GM04503 (cell line): ENCODE measurements around the gene ATP9A.
"Not testable (repeated sequence)": the region's sequence is repeated elsewhere in the genome, so short reads cannot be mapped to it uniquely, and the experiment has no call there.

Experiments used
- DNase-seq: peaks from one replicate; pipeline ENCODE4 v3.0.0-alpha.2; 2012; ENCODE audit warnings: low read depth

Gene ATP9A

DNA sequence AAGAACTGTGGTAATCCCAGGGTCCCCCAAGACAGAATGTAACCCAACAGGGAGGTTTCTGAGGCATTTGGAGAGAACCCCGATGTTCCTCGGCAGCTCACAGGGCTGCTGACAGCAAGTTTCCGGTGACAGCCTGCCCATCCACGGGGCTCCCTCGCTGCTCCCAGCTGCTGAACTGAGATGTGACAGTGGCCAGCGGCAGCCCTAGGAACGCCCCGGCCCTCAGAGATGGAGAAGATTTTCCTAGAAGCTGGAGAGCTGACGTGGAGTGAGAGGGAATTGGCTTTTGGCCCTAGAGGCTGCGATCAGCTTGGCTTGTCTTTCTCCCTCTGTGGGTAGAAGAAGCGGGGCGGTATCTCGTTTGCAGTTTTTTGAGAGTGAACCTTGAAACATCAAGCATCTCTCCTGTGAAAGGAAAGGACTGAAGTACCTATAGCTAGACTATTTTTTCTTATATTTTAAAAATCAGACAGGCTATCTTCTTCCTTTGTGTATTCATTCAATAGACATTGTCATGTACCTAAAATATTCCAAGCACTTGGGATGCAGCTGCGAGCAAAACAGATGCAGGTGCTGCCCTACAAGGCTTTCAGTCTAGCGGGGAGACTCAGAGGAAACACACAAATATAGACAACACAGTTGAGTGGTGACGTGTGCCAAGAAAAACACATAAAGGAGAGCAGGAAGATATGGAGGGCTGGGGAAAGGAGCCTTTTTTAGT is 197.3 kb downstream of the ATP9A start:
- DNase-seq = no peak

DNA sequence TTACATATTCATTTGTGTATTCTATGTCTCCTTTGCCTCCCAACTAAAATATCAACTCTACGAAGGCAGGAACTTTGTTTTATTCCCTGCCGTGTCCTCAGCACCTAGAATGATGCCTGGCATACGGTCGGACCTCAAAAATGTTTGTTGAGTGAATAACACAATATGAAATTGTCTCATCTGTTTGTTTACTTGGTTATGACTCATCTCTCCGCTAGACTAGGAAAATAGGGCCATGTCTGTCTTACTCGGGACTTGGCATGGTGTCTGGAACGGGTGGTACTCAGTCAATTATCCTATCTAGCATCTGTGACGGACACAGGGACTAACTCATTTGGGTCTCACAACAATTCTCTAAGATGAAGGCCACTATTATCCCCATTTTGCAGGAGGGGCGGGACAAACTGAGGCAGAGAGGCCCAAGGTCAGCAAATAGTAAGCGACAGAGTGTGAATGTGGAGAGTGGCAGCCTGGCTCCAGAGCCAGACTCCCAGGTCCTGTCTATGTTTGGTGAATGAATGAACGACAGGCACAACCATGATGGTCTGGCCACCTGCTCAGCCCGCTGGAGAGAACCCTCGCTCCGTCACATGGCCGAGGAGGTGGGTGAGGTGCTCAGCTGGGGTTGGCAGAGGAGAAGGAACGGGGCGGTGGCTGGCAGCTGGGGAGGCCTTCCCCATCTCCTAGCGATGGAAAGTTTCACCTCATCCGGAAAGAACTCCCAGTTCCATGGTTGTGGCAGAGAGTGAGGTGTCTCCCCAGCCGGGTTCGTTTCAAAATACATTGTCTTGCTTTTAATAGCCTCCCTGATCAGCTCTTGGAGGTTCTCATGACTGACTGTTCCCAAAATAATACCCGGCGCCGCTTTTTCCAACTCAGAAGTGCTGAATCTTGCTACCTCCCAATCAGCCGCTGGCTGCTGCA is 198.1 kb downstream of the ATP9A start:
- no peak for DNase-seq

GRCh38 chr20:51568533-51568932 is 199.7 kb downstream of the ATP9A start:
- DNase-seq = not testable (repeated sequence)

GRCh38 chr20:51567622-51568021 is 200.6 kb downstream of the ATP9A start:
- DNase-seq = no peak

- no peak for DNase-seq
These were observed 201.6 kb downstream of the ATP9A start for GRCh38 chr20:51566594-51566993.

- DNase-seq = no peak
These were observed 202.7 kb downstream of the ATP9A start for GRCh38 chr20:51565298-51566144.

- DNase-seq = no peak
These were observed 204.5 kb downstream of the ATP9A start for GRCh38 chr20:51563486-51564332.

- DNase-seq = no peak
These were observed 205.1 kb downstream of the ATP9A start for GRCh38 chr20:51563174-51563485.

GRCh38 chr20:51562332-51563173 is 205.6 kb downstream of the ATP9A start:
- DNase-seq = peak; percentile 92

DNA sequence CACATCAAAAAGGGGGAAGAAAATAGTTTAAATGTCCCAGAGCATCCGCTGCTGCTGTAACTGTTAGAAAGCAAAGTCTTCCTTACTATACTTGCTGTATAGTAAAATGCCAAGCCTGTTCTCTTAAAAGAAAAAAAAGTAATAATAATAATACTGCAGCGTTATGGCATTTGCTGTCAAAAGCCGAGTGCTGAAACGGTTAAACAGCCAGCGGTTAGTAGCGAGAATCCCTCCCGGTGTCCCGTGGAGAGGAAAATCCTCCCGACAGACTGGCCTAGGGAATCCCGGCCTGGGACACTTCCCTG is 206.2 kb downstream of the ATP9A start:
- DNase-seq = no peak

DNA sequence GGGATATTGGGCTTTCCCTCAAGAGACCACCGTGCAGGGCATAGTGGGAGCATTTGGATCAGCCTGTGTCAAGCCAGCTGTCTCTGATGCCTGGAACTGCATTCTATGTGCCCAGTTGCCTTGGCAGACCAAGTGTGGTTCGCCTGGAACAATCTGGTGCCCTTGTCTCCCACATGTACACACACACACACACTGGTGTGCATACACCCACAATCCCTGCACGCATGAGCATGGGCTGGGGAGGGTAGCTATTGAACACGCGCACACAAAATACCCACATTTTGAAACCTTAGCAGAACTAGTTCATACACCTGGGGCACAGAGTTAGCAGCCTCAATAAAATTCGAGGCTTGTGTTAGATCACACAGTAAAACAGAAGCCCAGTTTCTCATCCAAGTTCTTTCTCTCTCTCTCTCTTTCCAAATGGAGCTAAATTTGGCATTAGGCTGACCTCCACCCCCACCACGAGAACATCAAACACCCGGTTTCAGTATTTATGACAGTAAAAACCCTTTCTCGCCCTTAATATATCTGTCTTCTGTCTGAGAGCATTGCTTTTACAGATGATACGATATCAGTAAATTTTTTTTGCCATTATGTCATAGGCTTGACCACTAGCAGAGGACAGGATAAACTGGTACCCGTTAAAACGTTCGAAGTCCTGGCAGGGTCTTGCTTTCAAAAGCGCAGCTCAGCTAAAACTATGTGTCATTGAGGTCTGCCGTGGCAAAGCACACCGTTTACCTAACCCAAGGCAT is 207.5 kb downstream of the ATP9A start:
- DNase-seq = no peak

DNA sequence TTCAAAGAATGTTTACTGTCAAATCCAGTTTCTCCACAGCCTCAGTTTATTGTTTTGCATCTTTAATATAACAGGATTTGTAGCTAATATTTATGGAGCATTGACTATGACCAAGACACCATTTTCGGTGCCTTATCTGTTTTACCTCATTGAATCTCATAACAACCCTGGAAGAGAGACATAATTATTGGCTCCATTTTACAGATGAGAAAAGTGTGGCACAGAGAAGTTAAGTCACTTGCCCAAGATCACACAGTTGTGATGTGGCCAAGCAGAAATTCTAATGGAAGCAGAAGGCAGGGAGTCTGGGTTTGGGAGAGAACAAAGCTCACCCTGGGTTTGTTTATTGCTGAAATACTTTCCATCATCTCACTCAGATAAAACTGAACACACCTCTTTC is 208.1 kb downstream of the ATP9A start:
- no peak for DNase-seq

DNA sequence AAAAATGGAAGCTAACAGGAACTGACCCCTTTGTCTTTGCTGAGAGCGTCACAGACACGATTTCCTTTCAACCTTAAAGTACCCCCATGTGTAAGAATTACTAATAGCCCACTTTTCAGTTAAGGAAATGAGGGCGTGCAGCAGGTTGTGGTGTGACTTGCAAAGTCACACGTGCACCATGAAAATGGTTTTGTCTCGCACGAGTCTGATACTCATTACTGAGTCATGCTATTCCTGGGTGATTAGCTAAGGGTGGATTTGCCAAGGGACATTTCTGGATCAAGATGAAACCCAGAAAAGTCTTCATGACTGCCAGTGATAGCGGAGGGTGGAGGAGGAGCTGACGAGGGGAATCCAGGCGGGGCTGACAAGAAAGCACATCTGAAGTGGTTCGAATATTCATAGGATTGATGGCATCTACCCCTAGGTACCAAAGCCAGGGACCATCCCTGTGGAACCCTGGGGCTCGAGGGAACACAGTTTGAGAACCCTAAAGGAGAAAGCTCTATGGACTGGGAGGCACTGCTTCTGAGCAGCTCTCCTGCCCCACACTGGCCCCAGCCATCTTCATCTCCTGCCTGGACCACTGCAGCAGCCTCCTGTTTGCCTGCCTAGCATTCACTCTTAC is 213.5 kb downstream of the ATP9A start:
- DNase-seq = peak; percentile 88

- no peak for DNase-seq
These were observed 214.2 kb downstream of the ATP9A start for GRCh38 chr20:51553897-51554486.

DNA sequence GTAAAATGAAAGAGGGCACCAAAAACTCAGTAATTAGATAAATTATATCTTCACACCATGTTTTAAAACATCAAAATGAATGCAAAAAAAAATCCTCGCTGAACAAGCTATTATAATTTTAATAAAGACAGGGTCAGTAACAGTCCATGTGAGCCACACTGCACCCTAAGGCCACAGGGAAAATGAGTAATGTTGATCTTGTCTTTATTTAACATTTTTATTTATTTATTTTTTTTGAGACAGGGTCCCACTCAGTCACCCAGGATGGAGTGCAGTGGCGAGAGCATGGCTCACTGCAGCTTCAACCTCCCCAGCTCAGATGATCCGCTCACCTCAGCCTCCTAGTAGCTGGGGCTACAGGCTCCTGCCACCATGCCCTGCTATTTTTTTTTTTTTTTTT is 217.0 kb downstream of the ATP9A start:
- no peak for DNase-seq

DNA sequence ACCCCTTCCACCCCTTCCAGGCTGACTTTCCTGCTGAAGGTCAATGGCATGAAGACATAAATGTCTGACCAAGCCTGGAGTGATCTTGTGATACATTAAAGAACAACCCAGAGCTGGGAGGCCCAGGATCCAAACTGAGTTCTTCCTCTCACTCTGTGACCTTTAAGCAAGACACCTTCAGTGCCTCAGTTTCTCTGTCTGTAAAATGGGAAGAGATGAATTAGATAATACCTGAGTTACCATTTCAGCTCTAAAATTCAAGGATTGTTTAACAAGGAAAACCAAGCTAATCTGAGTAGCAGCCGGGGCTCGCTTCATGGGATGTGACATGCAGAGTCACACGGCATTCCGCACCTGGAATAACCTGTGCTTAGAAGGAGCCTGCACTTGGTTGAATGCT is 218.7 kb downstream of the ATP9A start:
- DNase-seq = no peak

- no peak for DNase-seq
These were observed 220.2 kb downstream of the ATP9A start for GRCh38 chr20:51547951-51548350.
